Hypothalamus (tissue), 51 donors: ENCODE measurements around the gene TOMM5.
A peak's percentile ranks its signal among the peaks of the same experiment; 100 is the strongest.

Source experiments
- DNase-seq, 51 donors: peaks; one replicate each; lab custom pipeline; 2025; lab: John Stamatoyannopoulos, UW

The TOMM5 gene

DNA sequence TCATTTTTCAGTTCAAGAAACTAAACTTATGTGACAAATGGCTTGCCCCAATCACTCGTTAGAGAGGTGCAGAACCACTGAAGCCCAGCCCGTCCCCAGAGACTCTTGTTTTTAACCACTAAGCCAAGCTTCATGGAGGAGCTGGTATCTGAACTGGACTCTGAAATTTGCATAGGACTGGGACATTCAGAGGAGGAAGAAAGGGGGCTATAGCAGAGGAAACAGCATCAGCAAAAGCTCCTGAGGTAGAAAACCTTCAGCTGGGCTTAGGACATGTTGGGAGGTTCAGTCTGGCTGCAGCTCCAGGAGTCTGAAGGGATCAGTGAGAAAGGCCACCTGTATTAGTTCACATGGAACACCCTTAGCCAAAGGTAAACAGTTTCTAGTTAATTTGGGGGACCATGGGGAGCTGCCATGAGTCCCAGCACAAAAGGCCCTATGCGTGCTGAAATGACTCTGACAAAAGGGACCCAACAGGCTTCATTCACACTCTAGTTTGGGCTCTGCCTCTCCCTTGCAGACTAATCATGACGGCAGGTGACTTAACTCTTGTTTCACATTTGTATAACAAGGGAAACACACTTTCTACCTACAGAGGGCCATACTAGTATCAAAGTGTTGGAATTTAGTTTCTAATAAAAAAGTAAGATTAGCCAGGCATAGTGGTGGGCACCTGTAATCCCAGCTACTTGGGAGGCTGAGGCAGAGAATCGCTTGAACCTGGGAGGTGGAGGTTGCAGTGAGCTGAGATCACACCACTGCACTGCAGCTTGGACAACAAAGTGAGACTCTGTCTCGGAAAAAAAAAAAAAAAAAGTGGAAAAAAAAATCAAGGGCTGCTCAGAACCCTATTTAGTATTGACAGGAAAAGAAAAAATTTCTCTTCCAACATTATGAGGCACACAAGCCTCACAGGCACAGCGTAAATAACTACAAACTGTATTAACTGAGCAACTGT, 26.5 kb downstream of the TOMM5 start:
- DNase-seq: no peak

DNA sequence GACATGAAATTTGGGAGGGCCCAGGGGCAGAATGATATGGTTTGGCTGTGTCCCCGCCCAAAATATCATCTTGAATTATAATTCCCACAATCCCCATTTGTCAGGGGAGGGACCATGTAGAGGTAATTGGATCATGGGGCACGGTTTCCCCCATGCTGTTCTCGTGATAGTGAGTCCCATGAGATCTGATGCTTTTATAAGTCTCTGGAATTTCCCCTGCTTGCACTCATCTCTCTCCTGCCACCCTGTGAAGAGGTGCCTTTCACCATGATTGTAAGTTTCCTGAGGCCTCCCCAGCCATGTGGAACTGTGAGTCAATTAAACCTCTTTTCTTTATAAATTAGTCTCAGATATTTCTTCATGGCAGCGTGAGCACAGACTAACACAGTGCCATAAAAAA, 27.5 kb downstream of the TOMM5 start:
- no peak for DNase-seq

DNA sequence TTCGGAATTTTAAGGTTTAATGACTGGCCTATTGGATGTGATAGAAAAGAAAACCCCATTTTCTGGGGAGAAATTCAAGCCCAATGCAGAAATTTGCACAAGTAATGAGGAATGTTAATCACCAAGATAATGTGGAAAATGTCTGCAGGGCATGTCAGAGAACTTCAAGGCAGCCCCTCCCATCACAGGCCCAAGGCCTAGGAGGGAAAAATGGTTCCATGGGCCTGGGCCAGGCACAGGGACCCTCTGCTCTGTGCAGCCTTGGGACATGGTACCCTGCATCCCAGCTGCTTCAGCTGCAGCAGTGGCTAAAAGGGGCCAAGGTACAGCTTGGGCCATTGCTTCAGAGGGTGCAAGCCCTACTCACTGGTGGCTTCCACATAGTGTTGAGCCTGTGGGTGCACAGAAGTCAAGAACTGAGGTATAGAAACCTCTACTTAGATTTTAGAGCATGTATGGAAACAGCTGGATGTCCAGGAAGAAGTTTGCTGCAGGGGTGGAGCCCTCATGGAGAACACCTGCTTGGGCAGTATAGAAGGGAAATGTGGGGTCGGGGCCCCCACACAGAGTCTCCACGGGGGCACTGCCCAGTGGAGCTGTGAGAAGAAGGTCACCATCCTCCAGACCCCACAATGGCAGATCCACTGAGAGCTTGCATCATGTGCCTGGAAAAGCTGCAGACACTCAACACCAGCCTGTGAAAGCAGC, 28.4 kb downstream of the TOMM5 start:
- DNase-seq: no peak

DNA sequence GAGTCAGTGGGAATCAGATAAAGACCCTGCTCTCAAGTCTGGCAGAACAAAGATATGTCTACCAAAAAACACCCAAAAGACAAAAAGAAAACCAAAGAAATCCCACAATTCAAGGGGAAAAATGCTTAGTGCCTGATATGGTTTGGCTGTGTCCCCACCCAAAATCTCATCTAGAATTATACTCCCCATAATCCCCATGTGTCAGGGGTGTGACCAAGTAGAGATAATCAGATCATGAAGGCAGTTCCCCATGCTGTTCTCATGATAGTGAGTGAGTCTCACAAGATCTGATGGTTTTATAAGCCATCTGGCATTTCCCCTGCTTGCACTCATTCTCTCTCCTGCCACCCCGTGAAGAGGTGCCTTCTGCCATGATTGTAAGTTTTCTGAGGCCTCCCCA, 29.6 kb downstream of the TOMM5 start:
- DNase-seq: no peak

DNA sequence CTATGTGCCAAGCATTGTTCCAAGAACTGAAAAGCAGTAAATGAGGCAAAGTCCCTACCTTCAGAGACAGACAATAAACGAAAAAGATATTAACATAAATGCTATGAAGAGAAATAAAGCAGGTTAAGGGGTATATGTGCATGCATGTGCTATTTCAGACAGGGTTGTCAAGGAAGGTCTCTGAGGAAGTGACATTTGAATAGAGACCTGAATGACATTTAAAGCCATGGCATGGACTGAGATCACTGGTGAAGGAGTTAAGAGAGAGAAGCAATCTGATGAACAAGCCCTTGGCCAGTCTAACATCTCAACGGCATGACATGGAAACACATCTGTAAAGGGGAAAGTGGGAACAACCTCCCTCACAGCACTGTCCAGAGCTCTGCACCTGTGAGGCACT, 30.7 kb downstream of the TOMM5 start:
- no peak for DNase-seq

DNA sequence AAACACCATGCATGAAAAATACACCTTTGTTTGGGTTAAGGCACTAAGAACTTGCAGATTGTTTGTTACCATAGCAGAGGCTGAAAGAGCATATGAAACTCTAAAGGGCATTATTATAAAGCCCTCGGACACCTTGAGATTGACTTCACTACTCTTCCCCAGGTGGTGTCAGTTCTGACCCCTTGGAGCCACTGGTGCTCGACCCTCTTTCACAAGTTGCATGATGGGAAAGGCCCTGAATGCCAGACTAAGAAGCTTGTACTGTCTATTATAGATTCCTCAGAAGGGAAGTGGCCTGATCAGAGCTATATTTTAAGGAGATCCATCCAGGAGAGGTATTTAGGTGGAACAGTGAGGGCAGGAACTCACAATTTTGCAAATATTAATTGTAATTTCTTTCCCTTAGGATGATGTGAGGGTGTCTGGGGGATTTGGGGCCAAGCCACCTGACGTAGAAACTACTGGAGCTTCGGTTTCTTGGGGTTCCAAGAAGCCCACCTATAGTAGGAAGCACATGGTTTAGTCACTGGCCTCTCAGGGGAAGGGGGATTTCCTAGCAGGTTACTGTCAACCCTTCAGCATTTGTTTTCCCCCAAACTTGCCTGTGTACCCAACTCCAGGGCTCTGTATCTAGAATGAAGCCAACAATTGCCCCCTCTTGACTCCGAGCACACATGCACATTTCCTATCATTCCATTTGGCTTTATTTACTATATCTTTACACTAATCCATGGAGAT, 32.4 kb downstream of the TOMM5 start:
- DNase-seq: no peak

- no peak for DNase-seq
These were observed 33.3 kb downstream of the TOMM5 start for GRCh38 chr9:37559125-37559524.

- DNase-seq: no peak
These were observed 36.6 kb downstream of the TOMM5 start for GRCh38 chr9:37555786-37556185.

DNA sequence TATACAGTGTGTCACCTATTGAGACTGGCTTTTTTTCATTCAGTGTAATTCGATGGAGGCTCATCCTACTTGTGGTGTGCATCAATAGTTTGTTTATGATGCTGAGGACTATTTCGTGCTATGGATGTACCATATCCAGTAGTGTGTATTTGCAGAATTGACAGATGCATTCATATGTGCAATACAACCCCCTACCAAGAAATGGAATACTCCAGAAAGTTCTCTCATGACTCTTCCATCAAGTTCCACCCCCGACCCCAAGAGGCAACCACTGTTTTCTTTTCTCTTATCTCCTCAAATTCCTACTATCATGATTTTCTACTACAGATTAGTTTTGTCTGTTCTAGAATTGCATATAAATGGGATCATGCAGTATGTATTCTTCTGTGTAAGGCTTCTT, 38.1 kb downstream of the TOMM5 start:
- no peak for DNase-seq

- DNase-seq: no peak
These were observed 40.5 kb downstream of the TOMM5 start for GRCh38 chr9:37551888-37552287.

GRCh38 chr9:37551468-37551867, 40.9 kb downstream of the TOMM5 start:
- no peak for DNase-seq

GRCh38 chr9:37550781-37551180, 41.6 kb downstream of the TOMM5 start:
- no peak for DNase-seq

DNA sequence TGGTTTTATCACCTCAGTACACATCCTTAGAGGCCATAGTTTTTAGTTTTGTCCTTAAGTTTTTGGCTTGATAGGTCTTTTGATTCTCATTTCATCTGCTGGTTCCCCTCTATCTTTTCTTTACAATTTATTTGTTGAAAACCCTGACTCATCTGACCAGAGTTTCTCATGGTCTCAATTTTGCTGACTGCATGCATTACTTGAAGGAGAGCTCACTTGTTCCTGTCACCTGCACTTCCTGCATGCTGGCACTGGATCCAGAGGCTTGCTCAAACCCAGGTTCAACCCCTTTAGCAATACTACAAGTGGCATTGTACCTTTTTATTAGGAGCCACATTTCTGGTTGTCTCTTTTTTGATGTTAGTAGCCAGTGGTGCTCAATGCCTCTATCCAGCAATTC, 42.9 kb downstream of the TOMM5 start:
- DNase-seq: no peak

- DNase-seq: no peak
These were observed 45.0 kb downstream of the TOMM5 start for GRCh38 chr9:37547328-37547878.

DNA sequence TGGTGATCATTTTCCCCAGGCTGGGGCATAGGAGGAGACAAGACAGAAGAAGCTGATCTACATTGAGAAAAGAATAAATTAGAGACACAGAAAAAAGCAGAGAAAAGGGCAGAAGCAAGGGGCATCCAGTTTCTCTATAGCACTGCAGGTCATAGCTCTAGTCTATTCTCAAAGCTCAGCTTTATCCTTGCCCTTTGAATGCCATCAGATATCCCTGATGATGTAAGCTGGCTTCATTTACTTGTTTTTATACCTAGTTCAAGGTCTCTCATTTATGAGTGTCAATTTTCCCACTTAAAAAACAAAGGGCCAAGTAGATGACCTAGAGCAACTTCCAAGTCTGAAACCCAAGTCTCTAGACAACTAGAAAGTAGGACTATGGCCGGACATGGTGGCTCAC, 48.9 kb downstream of the TOMM5 start:
- DNase-seq: no peak

- no peak for DNase-seq
These were observed 49.5 kb downstream of the TOMM5 start for GRCh38 chr9:37542895-37543294.

DNA sequence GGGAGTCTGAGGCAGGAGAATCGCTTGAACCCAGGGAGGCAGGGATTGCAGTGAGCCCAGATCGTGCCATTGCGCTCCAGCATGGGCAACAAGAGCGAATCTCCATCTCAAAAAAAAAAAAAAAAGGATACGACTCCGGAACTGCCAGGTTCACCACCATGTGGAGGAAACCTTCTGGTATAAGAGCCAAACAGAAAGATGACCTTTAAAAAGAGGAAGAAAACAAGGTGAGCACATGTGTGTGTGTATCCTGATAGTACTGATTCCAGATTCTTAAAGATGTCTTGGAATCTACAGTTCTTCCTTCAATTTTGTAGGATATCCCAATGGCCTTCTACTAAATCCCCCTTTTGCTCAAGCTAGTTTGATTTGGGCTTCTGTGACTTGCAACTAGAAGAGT, 49.9 kb downstream of the TOMM5 start:
- no peak for DNase-seq

DNA sequence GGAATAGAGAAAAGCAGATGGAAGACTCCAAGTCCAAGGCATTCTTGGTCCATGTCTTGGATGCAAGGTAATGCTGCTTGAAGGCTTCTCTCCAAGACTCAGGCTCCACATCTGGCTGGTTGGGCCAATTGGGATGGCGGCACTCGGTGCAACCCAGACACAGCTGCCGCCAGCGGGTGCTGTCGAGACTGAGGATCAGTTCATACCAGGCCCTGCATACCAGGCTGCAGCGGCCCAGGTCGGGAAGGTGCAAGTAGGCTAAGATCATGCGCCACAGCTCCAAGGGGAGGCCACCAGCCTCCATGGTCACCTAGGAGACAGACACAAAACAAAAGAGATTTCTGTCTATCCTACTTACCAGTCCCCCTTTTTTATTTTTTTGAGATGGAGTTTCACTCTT, 50.9 kb downstream of the TOMM5 start:
- no peak for DNase-seq

DNA sequence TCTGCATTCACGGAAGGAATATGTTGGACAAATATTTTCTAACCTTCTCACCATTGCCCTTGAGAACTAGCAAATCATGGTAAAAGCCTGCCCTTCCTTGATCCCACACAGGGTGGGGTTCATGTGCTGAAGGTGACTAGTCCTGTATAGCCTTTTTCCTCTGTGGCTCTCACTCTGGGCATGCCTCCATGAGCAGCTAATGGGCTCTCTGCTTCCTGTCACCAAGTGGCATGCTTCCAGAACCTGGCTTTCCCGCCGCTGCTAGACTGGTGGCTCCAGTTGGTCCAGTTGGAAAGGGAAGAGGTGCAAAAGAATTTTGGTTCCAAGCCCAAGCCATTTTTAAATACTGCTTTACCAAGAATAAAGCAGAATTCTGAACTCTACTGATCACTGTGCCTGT, 51.8 kb downstream of the TOMM5 start:
- DNase-seq: peak in 5 of 51 donors; percentile 2 to 20 (median 3)

GRCh38 chr9:37539634-37540033, 52.8 kb downstream of the TOMM5 start:
- DNase-seq: no peak
